ENCODE measurements around the gene TMEM62.
"Not testable (repeated sequence)": the region's sequence is repeated elsewhere in the genome, so short reads cannot be mapped to it uniquely, and the experiment has no call there.

Gene TMEM62

GRCh38 chr15:43168192-43169107 lies 35.1 kb downstream of the TMEM62 start:
- H3K36me3 ChIP-seq (ENCODE audit: control insufficient read depth, low read length) = peaks cover 60% of the 10 kb centered on the region
- no peaks in the 10 kb centered on the region for H3K27me3 ChIP-seq (ENCODE audit: control insufficient read depth, low read length)
- no peaks in the 10 kb centered on the region for H3K79me2 ChIP-seq (ENCODE audit: control insufficient read depth, low read length)
- H3K4me3 ChIP-seq (ENCODE audit: low read length) = no peak overlapping the region
- TF ChIP-seq CTCF (IDR thresholded peaks at IDR 0.05; ENCODE audit: low read depth, low read length, poor library complexity, severe bottlenecking) = no peak
- TF ChIP-seq EZH2phosphoT487 (IDR thresholded peaks at IDR 0.05; ENCODE audit: borderline replicate concordance, low read length) = no peak
- H3K4me2 ChIP-seq (ENCODE audit: low read length) = no peak overlapping the region
- H3K4me1 ChIP-seq (ENCODE audit: control insufficient read depth, low read length) = no peaks in the 10 kb centered on the region
- no peaks in the 10 kb centered on the region for H3K9me3 ChIP-seq (ENCODE audit: control insufficient read depth, insufficient read depth, low read length)
- H4K20me1 ChIP-seq (ENCODE audit: control insufficient read depth, insufficient read depth, low read depth, low read length) = no peaks in the 10 kb centered on the region
- H3F3A ChIP-seq (ENCODE audit: control insufficient read depth, insufficient read depth) = no peaks in the 10 kb centered on the region
- no peaks in the 10 kb centered on the region for H3K9me2 ChIP-seq (replicated peaks; ENCODE audit: control insufficient read depth, low read length)
- no peak overlapping the region for H3K27ac ChIP-seq (ENCODE audit: low read depth, low read length)

GRCh38 chr15:43169888-43170287 lies 36.5 kb downstream of the TMEM62 start:
- Histone ChIP-seq H3K27me3 (ENCODE audit: control insufficient read depth, low read length) (no peaks in the 10 kb centered on the region), H3K4me1 (ENCODE audit: control insufficient read depth, low read length) (no peaks in the 10 kb centered on the region), H4K20me1 (ENCODE audit: control insufficient read depth, insufficient read depth, low read depth, low read length) (no peaks in the 10 kb centered on the region), H3K36me3 (ENCODE audit: control insufficient read depth, low read length) (peaks cover 62% of the 10 kb centered on the region), H3K4me3 (ENCODE audit: low read length) (no peak overlapping the region), H3K79me2 (ENCODE audit: control insufficient read depth, low read length) (no peaks in the 10 kb centered on the region), H3K4me2 (ENCODE audit: low read length) (no peak overlapping the region), H3K9me3 (ENCODE audit: control insufficient read depth, insufficient read depth, low read length) (no peaks in the 10 kb centered on the region), H3K27ac (ENCODE audit: low read depth, low read length) (no peak overlapping the region), H3K9me2 (replicated peaks; ENCODE audit: control insufficient read depth, low read length) (no peaks in the 10 kb centered on the region), H3F3A (ENCODE audit: control insufficient read depth, insufficient read depth) (no peaks in the 10 kb centered on the region)
- no peak for TF ChIP-seq EZH2phosphoT487 (IDR thresholded peaks at IDR 0.05; ENCODE audit: borderline replicate concordance, low read length)

DNA sequence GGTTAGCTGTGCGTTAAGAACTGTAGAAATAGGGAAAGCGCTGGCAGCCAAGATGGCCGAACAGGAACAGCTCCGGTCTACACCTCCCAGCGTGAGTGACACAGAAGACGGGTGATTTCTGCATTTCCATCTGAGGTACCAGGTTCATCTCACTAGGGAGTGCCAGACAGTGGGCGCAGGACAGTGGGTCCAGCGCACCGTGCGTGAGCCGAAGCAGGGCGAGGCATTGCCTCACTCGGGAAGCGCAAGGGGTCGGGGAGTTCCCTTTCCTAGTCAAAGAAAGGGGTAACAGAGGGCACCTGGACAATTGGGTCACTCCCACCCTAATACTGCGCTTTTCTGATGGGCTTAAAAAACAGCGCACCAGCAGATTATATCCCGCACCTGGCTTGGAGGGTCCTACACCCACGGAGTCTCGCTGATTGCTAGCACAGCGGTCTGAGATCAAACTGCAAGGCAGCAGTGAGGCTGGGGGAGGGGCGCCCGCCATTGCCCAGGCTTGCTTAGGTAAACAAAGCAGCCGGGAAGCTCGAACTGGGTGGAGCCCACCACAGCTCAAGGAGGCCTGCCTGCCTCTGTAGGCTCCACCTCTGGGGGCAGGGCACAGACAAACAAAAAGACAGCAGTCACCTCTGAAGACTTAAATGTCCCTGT lies 42.4 kb downstream of the TMEM62 start:
- not testable (repeated sequence) for H3F3A ChIP-seq (ENCODE audit: control insufficient read depth, insufficient read depth); H3K4me2 ChIP-seq (ENCODE audit: low read length)

GRCh38 chr15:43177147-43177546 lies 43.8 kb downstream of the TMEM62 start:
- not testable (repeated sequence) for H3K4me3 ChIP-seq (ENCODE audit: low read length); H3K4me2 ChIP-seq (ENCODE audit: low read length); H3K9me3 ChIP-seq (ENCODE audit: control insufficient read depth, insufficient read depth, low read length); H3K4me1 ChIP-seq (ENCODE audit: control insufficient read depth, low read length); H4K20me1 ChIP-seq (ENCODE audit: control insufficient read depth, insufficient read depth, low read depth, low read length); H3K27ac ChIP-seq (ENCODE audit: low read depth, low read length); H3K9me2 ChIP-seq (replicated peaks; ENCODE audit: control insufficient read depth, low read length); H3K27me3 ChIP-seq (ENCODE audit: control insufficient read depth, low read length); H3F3A ChIP-seq (ENCODE audit: control insufficient read depth, insufficient read depth); H3K79me2 ChIP-seq (ENCODE audit: control insufficient read depth, low read length)
- H3K36me3 ChIP-seq (ENCODE audit: control insufficient read depth, low read length) = peaks cover 67% of the 10 kb centered on the region

More for the DNA sequence above, 42.4 kb downstream of the TMEM62 start:
- not testable (repeated sequence) for H3K4me3 ChIP-seq (ENCODE audit: low read length); H3K27me3 ChIP-seq (ENCODE audit: control insufficient read depth, low read length); H3K9me3 ChIP-seq (ENCODE audit: control insufficient read depth, insufficient read depth, low read length); H3K79me2 ChIP-seq (ENCODE audit: control insufficient read depth, low read length); H3K27ac ChIP-seq (ENCODE audit: low read depth, low read length); H4K20me1 ChIP-seq (ENCODE audit: control insufficient read depth, insufficient read depth, low read depth, low read length); H3K4me1 ChIP-seq (ENCODE audit: control insufficient read depth, low read length); H3K9me2 ChIP-seq (replicated peaks; ENCODE audit: control insufficient read depth, low read length)
- H3K36me3 ChIP-seq (ENCODE audit: control insufficient read depth, low read length) = peaks cover 58% of the 10 kb centered on the region
